WERI-Rb-1 (cell line): ENCODE measurements around the gene SLC1A3.

ENCODE experiments used
- DNase-seq: peaks from one replicate; pipeline ENCODE4 v3.0.0-alpha.2; 2020
- H3K27ac ChIP-seq: fragments of 250-450 bp; sonication (Bioruptor Pico); 2 replicates; pipeline ENCODE4 v1.5.1; 2020; ENCODE audit warnings: mild to moderate bottlenecking, moderate library complexity
- H3K27me3 ChIP-seq: fragments of 250-450 bp; sonication (Bioruptor Pico); 2 replicates; pipeline ENCODE4 v1.5.1; 2021; ENCODE audit warnings: mild to moderate bottlenecking, low read depth, moderate library complexity; ENCODE audit not compliant: insufficient read depth, severe bottlenecking
- H3K36me3 ChIP-seq: fragments of 250-450 bp; sonication (Bioruptor Pico); 2 replicates; pipeline ENCODE4 v1.5.1; 2020; ENCODE audit warnings: mild to moderate bottlenecking, moderate library complexity
- H3K4me3 ChIP-seq: 2 replicates; pipeline ENCODE4 v1.5.1; 2011; ENCODE audit warnings: low read depth, mild to moderate bottlenecking, control low read depth, low read length
- H3K9me3 ChIP-seq: fragments of 250-450 bp; sonication (Bioruptor Pico); 2 replicates; pipeline ENCODE4 v1.5.1; 2021; ENCODE audit warnings: mild to moderate bottlenecking, moderate library complexity; ENCODE audit not compliant: severe bottlenecking
- CTCF ChIP-seq: IDR thresholded peaks from 2 replicates; pipeline ENCODE4 v1.5.1; 2011; ENCODE audit warnings: low read depth, mild to moderate bottlenecking, control low read depth, inconsistent platforms, low read length

Gene SLC1A3

GRCh38 chr5:36630201-36631145 lies 24.1 kb downstream of the SLC1A3 start:
- no peak overlapping the region for H3K27ac ChIP-seq
- H3K9me3 ChIP-seq, result no peaks in the 10 kb centered on the region
- no peak for TF ChIP-seq CTCF
- peaks cover 6% of the 10 kb centered on the region for H3K36me3 ChIP-seq
- H3K4me3 ChIP-seq, result no peak overlapping the region
- DNase-seq, result no peak
- H3K27me3 ChIP-seq, result no peaks in the 10 kb centered on the region

- no peak for DNase-seq
Observed at GRCh38 chr5:36631154-36631553, 24.7 kb downstream of the SLC1A3 start.

GRCh38 chr5:36631620-36632362 lies 25.4 kb downstream of the SLC1A3 start:
- TF ChIP-seq CTCF, result no peak
- Histone ChIP-seq H3K4me3 (no peak overlapping the region), H3K27me3 (no peaks in the 10 kb centered on the region), H3K27ac (no peak overlapping the region), H3K36me3 (peaks cover 6% of the 10 kb centered on the region), H3K9me3 (no peaks in the 10 kb centered on the region)
- DNase-seq, result no peak

More at GRCh38 chr5:36631154-36631553, 24.7 kb downstream of the SLC1A3 start:
- Histone ChIP-seq H3K9me3 (no peaks in the 10 kb centered on the region), H3K4me3 (no peak overlapping the region), H3K27me3 (no peaks in the 10 kb centered on the region), H3K27ac (no peak overlapping the region), H3K36me3 (peaks cover 6% of the 10 kb centered on the region)
- TF ChIP-seq CTCF, result no peak

GRCh38 chr5:36632363-36632664 lies 25.9 kb downstream of the SLC1A3 start:
- Histone ChIP-seq H3K36me3 (peaks cover 6% of the 10 kb centered on the region), H3K27ac (no peak overlapping the region), H3K9me3 (no peaks in the 10 kb centered on the region), H3K4me3 (no peak overlapping the region), H3K27me3 (no peaks in the 10 kb centered on the region)
- no peak for TF ChIP-seq CTCF
- DNase-seq, result no peak

GRCh38 chr5:36635721-36636390 lies 29.4 kb downstream of the SLC1A3 start:
- Histone ChIP-seq H3K27me3 (no peaks in the 10 kb centered on the region), H3K9me3 (no peaks in the 10 kb centered on the region), H3K4me3 (no peak overlapping the region), H3K36me3 (no peaks in the 10 kb centered on the region), H3K27ac (no peak overlapping the region)
- no peak for DNase-seq
- no peak for TF ChIP-seq CTCF
